ENCODE measurements around the gene HJV. TPM values are rescaled to one million over a fixed set of nuclear protein-coding genes. Genes with fewer than 3 reads are reported as not detected.

HJV gene
- total and polyA plus RNA-seq, 2 of the 8 experiments (the other 6 are each of a cell fraction or from before 2014, with no cell fraction given): 0.32 to 0.70 TPM

GRCh38 chr1:146022403-146023127, 1.0 kb upstream of the HJV start (continued):
- TF ChIP-seq CREB1 (IDR thresholded peaks at IDR 0.05) (no peak), HDAC6 (IDR thresholded peaks at IDR 0.05; ENCODE audit: low read depth, low read length) (no peak), TEAD4 (IDR thresholded peaks at IDR 0.05; ENCODE audit: low read depth, low read length) (no peak), NANOG (IDR thresholded peaks at IDR 0.05; ENCODE audit: insufficient read depth, low read depth, low read length, poor library complexity, severe bottlenecking) (no peak), YY1 (IDR thresholded peaks at IDR 0.05; ENCODE audit: low read depth, low read length) (no peak), TCF12 (IDR thresholded peaks at IDR 0.05; ENCODE audit: low read depth, low read length) (no peak)
